HepG2 (cell line): ENCODE results near the gene TBX10.
"Not testable (repeated sequence)": the region's sequence is repeated elsewhere in the genome, so short reads cannot be mapped to it uniquely, and the experiment has no call there.

Source experiments
- BRCA1 ChIP-seq: sonication (generic); formaldehyde crosslinking; IDR thresholded peaks from 2 replicates; pipeline ENCODE4 v1.4.0; 2020; ENCODE audit warnings: missing genetic modification reagents
- ERF ChIP-seq: IDR thresholded peaks from 2 replicates; pipeline ENCODE4 v1.6.1; 2018; ENCODE audit warnings: missing biosample characterization, missing genetic modification reagents
- POLR2AphosphoS5 ChIP-seq: IDR thresholded peaks from 2 replicates; pipeline ENCODE4 v1.6.1; 2012; ENCODE audit warnings: low read depth, low read length

- TF ChIP-seq ERF (CRISPR knock-in tag); POLR2AphosphoS5; BRCA1: not testable (repeated sequence)
Observed at GRCh38 chr11:67622905-67623304, 16.7 kb downstream of the TBX10 start.
